Measurements from ENCODE around the gene GAS2L1.

GRCh38 chr22:29345932-29346331 lies 39.5 kb downstream of the GAS2L1 start:
- TF ChIP-seq CTCF (IDR thresholded peaks at IDR 0.05; ENCODE audit: insufficient read depth, low read length, poor library complexity, severe bottlenecking): no peak
- TF ChIP-seq EZH2phosphoT487 (conservative IDR thresholded peaks at IDR 0.05; ENCODE audit: low read length): no peak

Data from SU-DHL-6 (cell line).